ENCODE results near the gene CTXND1. TPM values are rescaled to one million over a fixed set of nuclear protein-coding genes. Genes with fewer than 3 reads are reported as not detected.

Gene CTXND1
- total and polyA plus RNA-seq, 2 experiments from 2014 or later: not detected

DNA sequence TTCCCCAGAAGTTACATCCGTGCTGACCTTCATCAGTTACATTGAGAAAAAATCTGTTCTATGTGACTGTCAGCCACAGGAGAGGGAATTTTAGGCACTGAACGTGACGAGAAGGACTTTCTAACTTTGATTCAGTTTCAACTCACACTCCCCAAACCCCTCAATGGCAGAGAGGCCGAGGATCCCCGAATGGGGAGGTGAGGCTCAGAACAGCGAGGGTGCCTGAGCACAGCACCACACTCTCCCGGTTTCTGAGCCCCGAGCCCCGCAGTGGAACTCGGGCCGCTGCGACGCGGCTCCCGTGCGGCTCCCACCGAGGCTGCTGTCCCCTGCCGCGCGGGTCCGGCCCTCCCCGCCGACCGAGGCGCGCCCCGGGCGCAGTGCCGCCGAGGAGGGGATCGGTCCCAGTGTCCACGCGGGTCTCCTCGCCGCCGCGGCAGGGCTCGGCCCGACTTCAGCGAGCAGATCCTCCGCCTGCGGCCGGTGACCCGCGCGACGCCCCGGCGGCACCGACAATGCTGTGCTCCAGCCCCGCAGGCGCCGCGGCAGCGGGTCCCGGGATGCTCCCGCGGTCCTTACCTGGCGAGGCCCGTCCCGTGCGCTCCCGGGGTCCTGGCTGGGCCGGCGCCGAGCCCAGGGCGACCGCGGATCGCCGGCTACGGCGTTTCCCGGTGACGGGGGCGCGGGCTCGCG, 439 bp downstream of the CTXND1 start:
- H3K27me3 ChIP-seq (replicated peaks; ENCODE audit: insufficient read depth): peaks cover 83% of the 10 kb centered on the region
- peak overlapping the region; percentile 31 for H3K4me3 ChIP-seq
- H3K9ac ChIP-seq: no peak overlapping the region
- H3K4me2 ChIP-seq (ENCODE audit: unreplicated experiment): peak overlapping the region; percentile 16
- DNase-seq: peak; percentile 20
- H3K9me3 ChIP-seq (ENCODE audit: low read depth): no peaks in the 10 kb centered on the region
- H4K20me1 ChIP-seq (ENCODE audit: insufficient read depth): no peaks in the 10 kb centered on the region
- H3K36me3 ChIP-seq (ENCODE audit: low read depth): no peaks in the 10 kb centered on the region
- peak; percentile 72; the same call in 1 of the 2 replicates for TF ChIP-seq EZH2phosphoT487 (IDR thresholded peaks at IDR 0.05; ENCODE audit: insufficient read depth, low read depth)
- peak; percentile 94 for TF ChIP-seq EZH2 (IDR thresholded peaks at IDR 0.05; ENCODE audit: insufficient read depth, poor library complexity, severe bottlenecking)
- no peaks in the 10 kb centered on the region for H3K9me2 ChIP-seq (ENCODE audit: insufficient read depth)
- no peaks in the 10 kb centered on the region for H3F3A ChIP-seq (ENCODE audit: insufficient read depth)
- WGBS, 2 experiments (ENCODE audit: low coverage in 1 of 2, low lambda C conversion rate in 2 of 2, missing lambda C conversion rate in 2 of 2): 4% methylated on average over 46 to 57 of the region's 79 CpGs
- H3K27ac ChIP-seq: no peak overlapping the region
- H2AFZ ChIP-seq: peak overlapping the region; percentile 34; the same call in 1 of the 2 replicates
- no peaks in the 10 kb centered on the region for H3K79me2 ChIP-seq (ENCODE audit: insufficient read depth)
- in situ Hi-C loops (cut with MboI): no loop called here
- no peaks in the 10 kb centered on the region for H3K4me1 ChIP-seq (ENCODE audit: insufficient read depth)

DNA sequence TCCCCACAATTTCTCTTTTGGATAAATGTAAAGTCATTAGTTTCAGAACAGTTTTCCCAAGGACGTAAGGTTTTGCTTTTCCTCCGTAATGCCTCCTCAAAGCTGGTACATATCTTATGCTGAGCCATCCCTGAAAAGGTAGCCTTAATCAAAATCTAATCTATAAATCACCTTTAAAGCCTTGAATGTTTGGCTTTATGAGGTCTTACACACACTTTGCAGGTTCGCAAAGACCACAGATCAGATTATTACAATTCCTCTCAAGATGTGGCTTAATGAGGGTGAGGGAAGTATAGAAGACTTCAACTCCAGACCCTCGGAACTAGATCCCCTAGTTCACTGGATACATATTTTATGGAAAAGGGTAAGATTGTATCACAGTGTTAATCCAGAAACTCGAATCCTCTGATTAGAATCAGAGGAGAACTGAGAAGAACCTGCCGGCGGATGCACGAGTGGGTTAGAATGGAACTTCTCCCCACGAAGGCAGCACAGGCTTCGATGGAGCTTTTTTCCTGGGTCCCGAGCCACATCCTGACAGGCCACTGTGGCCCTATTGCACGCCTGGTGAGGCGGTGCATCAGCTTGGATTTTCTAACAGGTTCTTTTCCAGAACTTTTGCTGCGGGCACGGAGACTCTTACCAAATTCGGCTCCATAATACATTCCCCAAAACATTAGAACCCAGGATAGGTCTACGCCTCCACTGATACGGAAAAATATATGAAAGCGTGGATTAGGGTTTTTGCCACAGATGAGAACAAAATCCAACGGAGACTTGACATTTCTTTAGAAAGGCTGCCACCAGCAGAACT, 1.2 kb downstream of the CTXND1 start:
- no peak overlapping the region for H3K27ac ChIP-seq
- no peak for DNase-seq
- no peaks in the 10 kb centered on the region for H3K9me2 ChIP-seq (ENCODE audit: insufficient read depth)
- H3K27me3 ChIP-seq (replicated peaks; ENCODE audit: insufficient read depth): peaks cover 85% of the 10 kb centered on the region
- no peaks in the 10 kb centered on the region for H3K9me3 ChIP-seq (ENCODE audit: low read depth)
- H3K9ac ChIP-seq: no peak overlapping the region
- H3F3A ChIP-seq (ENCODE audit: insufficient read depth): no peaks in the 10 kb centered on the region
- H3K79me2 ChIP-seq (ENCODE audit: insufficient read depth): no peaks in the 10 kb centered on the region
- no peak overlapping the region for H3K4me2 ChIP-seq (ENCODE audit: unreplicated experiment)
- no peak overlapping the region for H2AFZ ChIP-seq
- H4K20me1 ChIP-seq (ENCODE audit: insufficient read depth): no peaks in the 10 kb centered on the region
- WGBS, 2 experiments (ENCODE audit: low coverage in 1 of 2, low lambda C conversion rate in 2 of 2, missing lambda C conversion rate in 2 of 2): 62 to 63% methylated on average over 20 of the region's 20 CpGs
- H3K4me3 ChIP-seq: no peak overlapping the region
- no peaks in the 10 kb centered on the region for H3K4me1 ChIP-seq (ENCODE audit: insufficient read depth)
- in situ Hi-C loops (cut with MboI): no loop called here
- TF ChIP-seq EZH2phosphoT487 (IDR thresholded peaks at IDR 0.05; ENCODE audit: insufficient read depth, low read depth) (no peak), EZH2 (IDR thresholded peaks at IDR 0.05; ENCODE audit: insufficient read depth, poor library complexity, severe bottlenecking) (no peak)
- H3K36me3 ChIP-seq (ENCODE audit: low read depth): no peaks in the 10 kb centered on the region

DNA sequence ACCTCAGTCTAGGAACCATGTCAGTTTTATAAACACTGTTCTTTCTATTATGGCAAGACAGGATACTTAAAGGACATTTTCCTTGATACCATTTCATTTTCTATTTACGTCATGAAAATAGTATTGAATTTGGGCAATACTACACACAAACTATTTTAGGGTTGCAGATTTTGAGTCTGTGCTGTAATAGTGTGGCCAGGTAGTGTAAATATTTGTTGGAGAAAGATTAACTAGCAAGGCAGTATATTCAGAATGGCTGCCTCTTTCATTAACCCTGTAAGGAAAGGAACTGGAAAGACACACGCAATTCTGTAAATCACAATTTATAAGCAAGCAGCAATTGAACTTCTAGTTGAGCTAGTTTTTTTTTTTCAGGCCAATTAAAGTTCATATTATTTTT, 2.0 kb downstream of the CTXND1 start:
- no peaks in the 10 kb centered on the region for H3K4me1 ChIP-seq (ENCODE audit: insufficient read depth)
- no peaks in the 10 kb centered on the region for H3F3A ChIP-seq (ENCODE audit: insufficient read depth)
- no peaks in the 10 kb centered on the region for H3K79me2 ChIP-seq (ENCODE audit: insufficient read depth)
- H3K4me2 ChIP-seq (ENCODE audit: unreplicated experiment): no peak overlapping the region
- no peaks in the 10 kb centered on the region for H4K20me1 ChIP-seq (ENCODE audit: insufficient read depth)
- no peaks in the 10 kb centered on the region for H3K9me2 ChIP-seq (ENCODE audit: insufficient read depth)
- H2AFZ ChIP-seq: no peak overlapping the region
- H3K4me3 ChIP-seq: no peak overlapping the region
- no peak overlapping the region for H3K27ac ChIP-seq
- H3K36me3 ChIP-seq (ENCODE audit: low read depth): no peaks in the 10 kb centered on the region
- no peak for DNase-seq
- TF ChIP-seq EZH2 (IDR thresholded peaks at IDR 0.05; ENCODE audit: insufficient read depth, poor library complexity, severe bottlenecking) (no peak), EZH2phosphoT487 (IDR thresholded peaks at IDR 0.05; ENCODE audit: insufficient read depth, low read depth) (no peak)
- no peaks in the 10 kb centered on the region for H3K9me3 ChIP-seq (ENCODE audit: low read depth)
- in situ Hi-C loops (cut with MboI): no loop called here
- 92 to 98% methylated on average over 2 of the region's 2 CpGs for WGBS, 2 experiments (ENCODE audit: low coverage in 1 of 2, low lambda C conversion rate in 2 of 2, missing lambda C conversion rate in 2 of 2)
- no peak overlapping the region for H3K9ac ChIP-seq
- peaks cover 80% of the 10 kb centered on the region for H3K27me3 ChIP-seq (replicated peaks; ENCODE audit: insufficient read depth)

DNA sequence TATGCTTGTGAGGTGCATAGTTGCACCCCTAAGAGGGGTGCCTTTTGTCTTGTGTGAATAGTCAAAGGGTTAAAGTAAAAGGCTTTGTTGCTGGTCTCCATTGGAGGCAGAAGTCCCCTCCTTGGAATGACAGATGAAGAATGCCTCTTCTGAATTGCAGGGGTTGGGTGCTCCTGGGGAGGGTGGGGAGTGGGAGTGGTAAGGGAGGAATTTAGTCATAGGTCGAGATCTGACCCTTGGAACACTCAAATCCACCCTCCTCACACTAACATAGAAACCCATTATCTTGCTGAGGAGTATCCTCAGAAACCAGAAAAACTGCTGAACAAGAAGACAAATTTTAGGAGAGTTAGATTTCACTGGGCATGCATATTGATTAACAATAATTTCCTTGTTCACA, 4.7 kb downstream of the CTXND1 start:
- Histone ChIP-seq H4K20me1 (ENCODE audit: insufficient read depth) (no peaks in the 10 kb centered on the region), H3K4me3 (no peak overlapping the region), H3K79me2 (ENCODE audit: insufficient read depth) (no peaks in the 10 kb centered on the region), H3K4me1 (ENCODE audit: insufficient read depth) (no peaks in the 10 kb centered on the region), H3K4me2 (ENCODE audit: unreplicated experiment) (no peak overlapping the region), H3K27ac (no peak overlapping the region), H3K9me2 (ENCODE audit: insufficient read depth) (no peaks in the 10 kb centered on the region), H3F3A (ENCODE audit: insufficient read depth) (no peaks in the 10 kb centered on the region), H3K9ac (no peak overlapping the region), H3K36me3 (ENCODE audit: low read depth) (no peaks in the 10 kb centered on the region), H2AFZ (no peak overlapping the region), H3K27me3 (replicated peaks; ENCODE audit: insufficient read depth) (peaks cover 60% of the 10 kb centered on the region), H3K9me3 (ENCODE audit: low read depth) (no peaks in the 10 kb centered on the region)
- TF ChIP-seq EZH2 (IDR thresholded peaks at IDR 0.05; ENCODE audit: insufficient read depth, poor library complexity, severe bottlenecking): no peak
- TF ChIP-seq EZH2phosphoT487 (IDR thresholded peaks at IDR 0.05; ENCODE audit: insufficient read depth, low read depth): no peak
- DNase-seq: no peak
- WGBS, 2 experiments (ENCODE audit: low coverage in 1 of 2, low lambda C conversion rate in 2 of 2, missing lambda C conversion rate in 2 of 2): 7 to 9% methylated on average over 1 of the region's 1 CpG
- in situ Hi-C loops (cut with MboI): no loop called here

All from GM23248 (cell line).